Transverse colon (tissue), 4 donors: Measurements from ENCODE around the gene GLS.

ENCODE experiments used
- CTCF ChIP-seq, 5 experiments: fragments of 200-600 bp in 3 of 5; fragments of 450-650 bp in 2 of 5; sonication (generic) in 3 of 5; IDR thresholded peaks; 1 replicate in 2 of 5; 2 replicates in 3 of 5; pipeline ENCODE4 v1.5.1; 2016 to 2017; ENCODE audit warnings: antibody characterized with exemption in 5 of 5, inconsistent platforms in 3 of 5, mild to moderate bottlenecking in 2 of 5, moderate library complexity in 1 of 5
- POLR2A ChIP-seq: fragments of 450-650 bp; IDR thresholded peaks from one replicate; pipeline ENCODE4 v1.6.1; 2016; ENCODE audit warnings: antibody characterized with exemption, mild to moderate bottlenecking, moderate library complexity
- POLR2AphosphoS5 ChIP-seq, 3 donors: sonication (generic); formaldehyde crosslinking; IDR thresholded peaks; one replicate each; pipeline ENCODE4 v1.6.1; 2016; ENCODE audit warnings: antibody characterized with exemption in 3 of 3

- TF ChIP-seq CTCF (IDR thresholded peaks at IDR 0.05) (no peak), POLR2AphosphoS5 (IDR thresholded peaks at IDR 0.05) (no peak), POLR2A (no peak)
Measured at GRCh38 chr2:190856985-190857384, 23.6 kb upstream of the GLS start.
